HG03025 (cell line): Measurements from ENCODE around the gene WDR20.
"Not testable (repeated sequence)": the region's sequence is repeated elsewhere in the genome, so short reads cannot be mapped to it uniquely, and the experiment has no call there.

Experiments
- ATAC-seq: cut with Tn5 transposase; IDR thresholded peaks from one replicate; pipeline ENCODE4 v1.9.1; 2021; ENCODE audit warnings: mild to moderate bottlenecking, moderate library complexity; ENCODE audit not compliant: unreplicated experiment, low FRiP score

The WDR20 gene, protein sequence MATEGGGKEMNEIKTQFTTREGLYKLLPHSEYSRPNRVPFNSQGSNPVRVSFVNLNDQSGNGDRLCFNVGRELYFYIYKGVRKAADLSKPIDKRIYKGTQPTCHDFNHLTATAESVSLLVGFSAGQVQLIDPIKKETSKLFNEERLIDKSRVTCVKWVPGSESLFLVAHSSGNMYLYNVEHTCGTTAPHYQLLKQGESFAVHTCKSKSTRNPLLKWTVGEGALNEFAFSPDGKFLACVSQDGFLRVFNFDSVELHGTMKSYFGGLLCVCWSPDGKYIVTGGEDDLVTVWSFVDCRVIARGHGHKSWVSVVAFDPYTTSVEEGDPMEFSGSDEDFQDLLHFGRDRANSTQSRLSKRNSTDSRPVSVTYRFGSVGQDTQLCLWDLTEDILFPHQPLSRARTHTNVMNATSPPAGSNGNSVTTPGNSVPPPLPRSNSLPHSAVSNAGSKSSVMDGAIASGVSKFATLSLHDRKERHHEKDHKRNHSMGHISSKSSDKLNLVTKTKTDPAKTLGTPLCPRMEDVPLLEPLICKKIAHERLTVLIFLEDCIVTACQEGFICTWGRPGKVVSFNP

DNA sequence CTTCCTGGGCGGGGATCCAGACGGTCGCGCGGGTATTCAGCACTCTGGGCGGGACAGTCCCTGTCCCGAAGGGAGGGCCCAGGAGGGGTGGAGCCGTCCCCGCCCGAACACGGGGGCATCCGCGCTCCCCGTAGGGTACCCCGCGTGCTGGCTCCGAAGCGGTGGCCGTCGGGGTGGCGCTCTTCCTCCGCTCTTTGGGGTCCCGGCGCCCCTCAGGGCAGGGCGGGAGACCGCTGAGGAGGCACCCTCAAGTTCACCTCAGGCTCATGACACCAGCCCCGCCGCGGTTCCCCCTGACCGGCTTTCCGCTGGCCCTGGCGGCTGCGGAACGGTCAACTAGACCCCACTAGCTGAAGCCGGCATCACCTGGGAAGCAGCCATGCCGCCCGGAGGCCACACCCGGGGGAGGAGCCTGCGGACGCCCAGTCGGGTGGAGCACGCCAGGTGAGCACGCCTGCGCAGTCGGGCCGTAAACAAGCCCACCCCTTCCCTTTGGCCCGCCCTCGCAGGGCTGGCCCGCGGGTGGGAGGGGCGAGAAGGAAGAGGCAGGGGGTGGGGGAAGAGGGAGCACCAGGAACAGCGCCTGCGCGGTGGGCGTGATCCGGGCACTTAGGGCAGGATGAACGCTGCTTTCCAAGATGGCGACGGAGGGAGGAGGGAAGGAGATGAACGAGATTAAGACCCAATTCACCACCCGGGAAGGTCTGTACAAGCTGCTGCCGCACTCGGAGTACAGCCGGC, at the start of gene WDR20:
Gene WDR20, plus strand, starts transcription at position 612 of the 741 bp plus-strand sequence. Its CDS starts 27 bp downstream, at position 639.
- ATAC-seq: peak; percentile 88

DNA sequence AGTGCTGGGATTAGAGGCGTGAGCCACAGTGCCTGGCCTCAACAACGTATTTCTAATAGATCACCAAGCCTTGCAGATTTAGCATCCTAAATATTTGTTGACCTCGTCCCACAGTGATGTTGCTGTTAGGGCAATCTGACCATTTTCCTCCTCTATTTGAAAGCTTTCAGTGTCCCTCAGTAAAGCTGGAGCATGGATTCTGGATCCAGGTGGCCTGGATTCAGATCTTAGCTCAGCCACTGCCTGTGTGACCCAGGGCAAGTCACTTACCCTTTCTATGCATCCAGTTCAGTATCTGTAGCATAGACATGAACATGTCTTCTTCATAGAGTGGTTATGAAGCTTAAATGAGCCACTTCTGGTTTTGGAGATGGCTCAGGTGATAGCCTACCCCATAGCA, 49.0 kb upstream of the WDR20 start:
- no peak for ATAC-seq

GRCh38 chr14:102092806-102093205, 46.9 kb upstream of the WDR20 start:
- no peak for ATAC-seq

GRCh38 chr14:102094101-102094500, 45.6 kb upstream of the WDR20 start:
- ATAC-seq: no peak

GRCh38 chr14:102095231-102095870, 44.3 kb upstream of the WDR20 start:
- no peak for ATAC-seq

DNA sequence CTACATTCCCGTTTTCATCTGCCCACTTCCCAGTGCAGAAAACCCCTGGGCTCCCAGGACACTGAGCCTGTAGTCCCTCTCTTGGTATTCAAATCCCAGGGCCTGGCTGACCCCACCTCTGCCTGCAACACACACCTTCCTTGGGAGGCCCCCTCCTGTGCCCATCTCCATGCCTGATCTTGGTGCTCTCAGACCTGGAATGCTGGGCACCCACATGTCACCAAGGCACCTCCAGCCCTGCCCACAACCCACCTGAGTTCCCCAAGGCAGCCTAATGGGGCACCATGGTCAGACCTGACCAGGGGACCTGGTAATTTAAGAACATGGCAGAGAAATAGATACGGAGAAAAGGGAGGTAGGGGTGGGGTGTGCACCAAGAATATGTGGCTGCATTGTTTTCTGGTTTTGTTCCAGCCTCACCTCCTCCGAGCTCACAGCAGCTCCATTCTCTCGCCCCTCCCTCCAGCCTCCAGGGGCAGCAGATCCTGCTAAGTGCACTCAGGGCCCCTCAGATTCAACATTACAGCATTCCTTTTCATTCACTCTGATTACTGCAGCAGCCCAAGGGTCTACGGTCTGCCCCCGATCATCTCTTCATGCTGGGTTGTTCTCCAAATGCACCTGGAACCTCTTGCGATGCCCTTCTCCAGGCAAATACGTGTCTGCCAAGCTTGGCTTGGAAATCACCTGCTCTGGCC, 43.7 kb upstream of the WDR20 start:
- no peak for ATAC-seq

- ATAC-seq: no peak
Observed at GRCh38 chr14:102096569-102097188, 43.0 kb upstream of the WDR20 start.

- no peak for ATAC-seq
Observed at GRCh38 chr14:102097441-102098135, 42.1 kb upstream of the WDR20 start.

DNA sequence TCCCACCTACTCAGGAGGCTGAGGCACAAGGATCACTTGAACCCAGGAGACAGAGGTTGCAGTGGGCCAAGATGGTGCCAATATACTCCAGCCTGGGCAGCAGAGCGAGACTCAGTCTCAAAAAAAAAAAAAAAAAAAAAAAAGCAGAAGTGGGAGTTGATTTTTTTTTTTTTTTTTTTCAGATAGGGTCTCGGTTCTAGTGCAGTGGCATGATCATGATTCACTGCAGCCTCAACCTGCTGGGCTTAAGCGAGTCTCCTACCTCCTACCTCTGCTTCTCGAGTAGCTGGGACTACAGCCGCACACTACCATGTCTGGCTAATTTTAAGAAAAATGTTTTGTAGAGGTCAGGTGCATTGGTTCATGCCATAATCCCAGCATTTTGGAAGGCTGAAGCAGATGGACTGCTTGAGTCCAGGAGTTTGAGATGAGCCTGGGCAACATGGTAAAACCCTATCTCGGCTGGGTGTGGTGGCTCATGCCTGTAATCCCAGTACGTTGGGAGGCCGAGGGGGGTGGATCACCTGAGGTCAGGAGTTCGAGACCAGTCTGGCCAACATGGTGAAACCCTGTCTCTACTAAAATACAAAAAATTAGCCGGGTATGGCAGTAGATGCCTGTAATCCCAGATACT, 36.5 kb upstream of the WDR20 start:
- ATAC-seq: peak; percentile 47

GRCh38 chr14:102105369-102105768, 34.3 kb upstream of the WDR20 start:
- no peak for ATAC-seq

- not testable (repeated sequence) for ATAC-seq
Observed at GRCh38 chr14:102109332-102109731, 30.4 kb upstream of the WDR20 start.

- no peak for ATAC-seq
Observed at GRCh38 chr14:102111101-102111500, 28.6 kb upstream of the WDR20 start.

- ATAC-seq: no peak
Observed at GRCh38 chr14:102116361-102117180, 23.1 kb upstream of the WDR20 start.

DNA sequence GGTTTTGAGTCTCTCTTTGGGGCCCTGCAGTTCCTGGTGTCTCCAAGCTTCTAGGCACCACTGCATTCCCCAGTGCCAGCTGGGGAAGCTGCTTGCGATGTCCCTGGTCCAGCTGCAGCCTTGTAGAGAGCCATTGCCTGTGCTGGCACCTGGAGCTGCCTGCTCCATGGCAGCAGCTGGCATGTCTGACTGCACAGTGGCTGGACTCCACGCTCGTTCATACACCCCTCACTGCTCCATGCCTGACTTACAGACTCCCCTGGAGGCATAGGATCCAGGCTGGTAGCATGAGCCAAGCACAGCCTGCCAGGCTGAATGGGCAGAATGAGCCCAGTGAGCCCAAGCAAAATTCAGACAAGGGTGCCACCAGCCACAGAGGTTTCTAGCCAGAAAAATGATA, 21.8 kb upstream of the WDR20 start:
- no peak for ATAC-seq

- ATAC-seq: no peak
Observed at GRCh38 chr14:102120888-102121287, 18.8 kb upstream of the WDR20 start.

GRCh38 chr14:102121567-102121966, 18.1 kb upstream of the WDR20 start:
- ATAC-seq: no peak

- no peak for ATAC-seq
Observed at GRCh38 chr14:102124419-102124818, 15.3 kb upstream of the WDR20 start.

DNA sequence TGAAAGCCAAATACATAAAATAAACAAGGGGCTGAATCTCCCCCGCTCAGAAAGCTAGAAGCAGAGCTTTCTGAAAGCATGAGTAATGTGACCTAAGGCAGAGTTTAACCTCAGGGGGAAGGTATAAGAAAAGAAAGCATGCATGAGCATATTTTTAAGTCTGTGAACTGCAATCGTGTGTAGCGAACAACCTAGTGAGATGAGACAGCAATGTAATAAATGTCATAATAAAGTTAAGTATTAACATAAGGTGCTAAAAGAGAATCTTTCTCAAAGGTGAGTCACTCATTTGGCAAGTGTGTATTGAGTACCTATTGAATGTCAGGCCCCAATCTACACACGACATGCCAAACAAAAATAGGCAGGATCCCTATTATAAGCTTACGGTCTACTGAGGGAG, 14.2 kb upstream of the WDR20 start:
- ATAC-seq: no peak
